ENCODE measurements around the gene NUP58. TPM values are rescaled to one million over a fixed set of nuclear protein-coding genes. Genes with fewer than 3 reads are reported as not detected.
"Not testable (repeated sequence)": the region's sequence is repeated elsewhere in the genome, so short reads cannot be mapped to it uniquely, and the experiment has no call there.

The NUP58 gene
- total RNA-seq, 4 donors from 2014 or later: 33.0 to 142 (median 84.2) TPM

DNA sequence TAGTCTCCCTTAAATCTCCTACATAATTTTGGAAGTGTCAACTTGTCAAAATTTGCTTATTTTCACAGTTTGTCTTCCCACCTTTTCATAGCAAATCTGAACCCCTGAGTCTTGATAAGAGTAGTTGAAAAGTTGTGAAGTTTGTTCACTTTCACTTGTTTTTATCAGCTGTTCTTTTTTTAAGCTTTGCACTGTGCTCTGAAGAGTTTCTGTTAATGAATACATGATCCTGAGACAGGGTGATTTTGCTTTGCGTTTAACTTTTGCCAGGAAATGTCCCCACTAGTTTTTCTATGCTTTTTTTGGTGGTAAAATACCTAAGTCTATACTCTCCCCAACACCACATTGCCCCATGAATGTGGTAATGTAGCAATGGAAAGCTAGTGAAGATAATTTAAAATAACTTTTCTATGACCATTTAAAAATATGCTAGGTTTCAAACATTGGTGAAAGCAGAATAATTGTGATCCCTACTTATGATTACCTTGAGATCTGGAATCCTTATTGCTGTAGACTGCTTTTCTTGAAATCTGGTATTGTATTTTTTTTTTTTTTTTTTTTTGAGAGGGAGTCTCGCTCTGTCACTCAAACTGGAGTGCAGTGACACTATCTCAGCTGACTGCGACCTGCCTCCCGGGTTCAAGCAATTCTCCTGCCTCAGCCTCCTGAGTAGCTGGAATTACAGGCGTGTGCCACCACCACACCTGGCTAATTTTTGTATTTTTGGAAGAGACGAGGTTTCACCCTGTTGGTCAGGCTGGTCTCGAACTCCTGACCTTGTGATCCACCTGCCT is 5.4 kb downstream of the NUP58 start:
- TF ChIP-seq POLR2AphosphoS5 (IDR thresholded peaks at IDR 0.05): no peak
- TF ChIP-seq, protein P1, sequence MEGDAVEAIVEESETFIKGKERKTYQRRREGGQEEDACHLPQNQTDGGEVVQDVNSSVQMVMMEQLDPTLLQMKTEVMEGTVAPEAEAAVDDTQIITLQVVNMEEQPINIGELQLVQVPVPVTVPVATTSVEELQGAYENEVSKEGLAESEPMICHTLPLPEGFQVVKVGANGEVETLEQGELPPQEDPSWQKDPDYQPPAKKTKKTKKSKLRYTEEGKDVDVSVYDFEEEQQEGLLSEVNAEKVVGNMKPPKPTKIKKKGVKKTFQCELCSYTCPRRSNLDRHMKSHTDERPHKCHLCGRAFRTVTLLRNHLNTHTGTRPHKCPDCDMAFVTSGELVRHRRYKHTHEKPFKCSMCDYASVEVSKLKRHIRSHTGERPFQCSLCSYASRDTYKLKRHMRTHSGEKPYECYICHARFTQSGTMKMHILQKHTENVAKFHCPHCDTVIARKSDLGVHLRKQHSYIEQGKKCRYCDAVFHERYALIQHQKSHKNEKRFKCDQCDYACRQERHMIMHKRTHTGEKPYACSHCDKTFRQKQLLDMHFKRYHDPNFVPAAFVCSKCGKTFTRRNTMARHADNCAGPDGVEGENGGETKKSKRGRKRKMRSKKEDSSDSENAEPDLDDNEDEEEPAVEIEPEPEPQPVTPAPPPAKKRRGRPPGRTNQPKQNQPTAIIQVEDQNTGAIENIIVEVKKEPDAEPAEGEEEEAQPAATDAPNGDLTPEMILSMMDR (IDR thresholded peaks at IDR 0.05): no peak
- TF ChIP-seq POLR2A (IDR thresholded peaks at IDR 0.05): no peak
- no peak for TF ChIP-seq EP300 (IDR thresholded peaks at IDR 0.05; ENCODE audit: low read depth)
- DNase-seq: no peak
- intact Hi-C loops (cut with DNase I; ENCODE audit: low total_unique reads): loop anchor here (10.0 kb wide), 1 partner anchor 792 kb away; the partner anchor contains the start of gene PARP4
- WGBS, 2 donors (ENCODE audit: low coverage in 1 of 2): 88 to 92% methylated on average over 2 to 7 of the region's 7 CpGs
- Histone ChIP-seq H3K27me3 (no peaks in the 10 kb centered on the region), H3K9me3 (no peaks in the 10 kb centered on the region), H3K4me3 (no peak overlapping the region), H3K36me3 (peaks cover 0 to 25% (median 6%) of the 10 kb centered on the region in 4 donors), H3K4me1 (peaks cover 0 to 27% (median 10%) of the 10 kb centered on the region in 4 donors), H3K27ac (no peak overlapping the region)
- in situ Hi-C loops (cut with MboI; ENCODE audit: low pct_ligation_motif_present in 1 of 4, low pct_unique_long_range_greater_than_20kb in 1 of 4, low sequenced_read_pairs in 3 of 4): no loop called here

DNA sequence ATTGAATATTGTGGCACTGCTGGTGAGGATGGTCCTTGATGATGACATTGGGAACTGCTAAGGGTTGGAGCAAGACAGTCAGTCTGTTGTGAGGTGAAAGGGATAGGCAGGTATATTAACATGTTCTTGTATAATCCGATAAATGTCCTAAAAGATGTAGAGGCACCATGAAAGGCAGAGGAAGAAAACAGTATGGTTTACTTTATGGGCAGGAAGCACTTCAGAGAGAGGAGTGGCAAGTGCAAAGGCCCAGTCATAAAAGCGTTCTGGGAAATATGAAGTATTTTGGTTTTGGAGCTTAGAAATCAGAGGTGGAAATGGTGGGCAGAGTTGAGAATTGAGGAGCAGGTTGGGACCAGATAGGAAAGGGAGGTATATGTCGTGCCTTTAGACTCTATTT is 9.5 kb downstream of the NUP58 start:
- no peak overlapping the region for H3K4me3 ChIP-seq
- TF ChIP-seq, protein P1 (IDR thresholded peaks at IDR 0.05): no peak
- TF ChIP-seq POLR2AphosphoS5 (IDR thresholded peaks at IDR 0.05) (no peak), POLR2A (IDR thresholded peaks at IDR 0.05) (no peak), EP300 (IDR thresholded peaks at IDR 0.05; ENCODE audit: low read depth) (no peak)
- H3K4me1 ChIP-seq: peaks cover 0 to 6% (median 0%) of the 10 kb centered on the region in 4 donors
- no peaks in the 10 kb centered on the region for H3K27me3 ChIP-seq
- no peaks in the 10 kb centered on the region for H3K9me3 ChIP-seq
- H3K36me3 ChIP-seq: peaks cover 0 to 50% (median 25%) of the 10 kb centered on the region in 4 donors
- H3K27ac ChIP-seq: no peak overlapping the region
- WGBS, 2 donors (ENCODE audit: low coverage in 1 of 2): 83 to 88% methylated on average over 3 of the region's 3 CpGs
- no peak for DNase-seq
- intact Hi-C loops (cut with DNase I; ENCODE audit: low total_unique reads) (no loop called here), in situ Hi-C loops (cut with MboI; ENCODE audit: low pct_ligation_motif_present in 1 of 4, low pct_unique_long_range_greater_than_20kb in 1 of 4, low sequenced_read_pairs in 3 of 4) (no loop called here)

DNA sequence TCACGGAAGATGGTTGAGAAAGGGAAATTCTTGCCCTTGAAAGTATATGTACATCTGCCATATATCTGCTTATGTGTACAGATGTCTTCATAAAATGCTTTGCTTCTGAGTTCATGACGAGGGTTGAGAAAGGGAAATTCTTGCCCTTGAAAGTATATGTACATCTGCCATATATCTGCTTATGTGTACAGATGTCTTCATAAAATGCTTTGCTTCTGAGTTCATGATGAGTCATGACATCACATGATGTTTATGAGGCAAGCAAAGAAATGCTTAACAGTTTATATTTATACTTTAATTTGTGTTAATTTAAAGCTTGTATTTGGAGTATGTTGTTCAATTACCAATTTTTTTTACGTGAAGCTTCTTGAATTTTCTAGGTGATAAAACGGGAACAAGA is 17.5 kb downstream of the NUP58 start:
- intact Hi-C loops (cut with DNase I; ENCODE audit: low total_unique reads); H3K4me3 ChIP-seq: not testable (repeated sequence)
- peaks cover 0 to 50% (median 22%) of the 10 kb centered on the region in 4 donors for H3K36me3 ChIP-seq

DNA sequence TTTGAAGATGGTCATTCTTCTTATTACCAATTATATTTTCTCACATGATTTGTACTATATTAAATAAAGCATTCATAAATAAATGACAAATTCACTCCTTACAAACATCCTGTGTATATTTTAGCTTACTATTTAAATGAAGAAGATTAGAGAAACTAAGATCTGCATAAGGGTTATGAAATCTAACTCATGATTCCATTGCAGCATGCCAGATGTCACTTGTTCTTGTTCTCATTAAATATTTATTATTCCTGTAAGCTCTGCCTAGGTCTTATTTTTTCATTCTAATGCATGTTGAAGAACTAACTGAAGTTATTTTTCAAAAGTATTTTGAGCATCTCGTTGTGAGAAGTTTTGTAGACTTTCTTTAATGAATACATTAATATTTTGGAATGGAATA is 18.3 kb downstream of the NUP58 start:
- no peak for TF ChIP-seq POLR2AphosphoS5 (IDR thresholded peaks at IDR 0.05)
- no peak for TF ChIP-seq POLR2A (IDR thresholded peaks at IDR 0.05)
- TF ChIP-seq EP300 (IDR thresholded peaks at IDR 0.05; ENCODE audit: low read depth): no peak
- DNase-seq: no peak

More for the DNA sequence above, 17.5 kb downstream of the NUP58 start:
- H3K27ac ChIP-seq; H3K4me1 ChIP-seq; DNase-seq; H3K9me3 ChIP-seq; H3K27me3 ChIP-seq; in situ Hi-C loops (cut with MboI; ENCODE audit: low pct_ligation_motif_present in 1 of 4, low pct_unique_long_range_greater_than_20kb in 1 of 4, low sequenced_read_pairs in 3 of 4): not testable (repeated sequence)
- 87 to 90% methylated on average over 4 of the region's 4 CpGs for WGBS, 2 donors (ENCODE audit: low coverage in 1 of 2)

DNA sequence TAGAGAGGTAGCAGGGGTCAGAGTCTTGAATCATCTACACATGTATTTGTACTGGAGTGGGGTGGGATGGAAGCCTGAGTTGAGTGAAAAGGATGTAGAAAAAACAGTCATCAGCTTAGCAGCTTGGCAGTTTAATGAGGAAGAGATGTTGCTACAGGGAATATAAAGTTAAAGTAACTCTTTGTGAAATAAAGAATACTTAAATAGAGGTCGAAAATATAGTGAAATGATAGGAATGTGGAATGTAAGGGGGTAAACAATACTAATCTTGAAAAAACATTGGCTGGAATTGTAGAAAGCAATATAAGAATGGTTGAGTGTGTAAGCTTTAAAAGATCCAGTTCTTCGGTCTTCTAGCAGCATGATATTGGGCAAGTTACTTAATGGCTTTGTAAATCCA is 22.7 kb downstream of the NUP58 start:
- no peaks in the 10 kb centered on the region for H3K4me1 ChIP-seq
- no peak overlapping the region for H3K27ac ChIP-seq
- no peaks in the 10 kb centered on the region for H3K9me3 ChIP-seq
- in situ Hi-C loops (cut with MboI; ENCODE audit: low pct_ligation_motif_present in 1 of 4, low pct_unique_long_range_greater_than_20kb in 1 of 4, low sequenced_read_pairs in 3 of 4): no loop called here
- H3K27me3 ChIP-seq: no peaks in the 10 kb centered on the region
- peaks cover 0 to 66% (median 29%) of the 10 kb centered on the region in 4 donors for H3K36me3 ChIP-seq
- TF ChIP-seq EP300 (IDR thresholded peaks at IDR 0.05; ENCODE audit: low read depth) (no peak), POLR2A (IDR thresholded peaks at IDR 0.05) (no peak), POLR2AphosphoS5 (IDR thresholded peaks at IDR 0.05) (no peak)
- TF ChIP-seq, protein P1 (IDR thresholded peaks at IDR 0.05): no peak
- WGBS, 2 donors (ENCODE audit: low coverage in 1 of 2): 85% methylated on average over 1 to 2 of the region's 2 CpGs
- H3K4me3 ChIP-seq: no peak overlapping the region
- no peak for DNase-seq
- intact Hi-C loops (cut with DNase I; ENCODE audit: low total_unique reads): no loop called here

More for the DNA sequence above, 18.3 kb downstream of the NUP58 start:
- intact Hi-C loops (cut with DNase I; ENCODE audit: low total_unique reads) (no loop called here), in situ Hi-C loops (cut with MboI; ENCODE audit: low pct_ligation_motif_present in 1 of 4, low pct_unique_long_range_greater_than_20kb in 1 of 4, low sequenced_read_pairs in 3 of 4) (no loop called here)
- peaks cover 0 to 48% (median 22%) of the 10 kb centered on the region in 4 donors for H3K36me3 ChIP-seq
- 86 to 100% methylated on average over 1 of the region's 1 CpG for WGBS, 2 donors (ENCODE audit: low coverage in 1 of 2)
- no peak overlapping the region for H3K4me3 ChIP-seq
- no peaks in the 10 kb centered on the region for H3K4me1 ChIP-seq
- H3K27ac ChIP-seq: no peak overlapping the region
- no peaks in the 10 kb centered on the region for H3K9me3 ChIP-seq
- H3K27me3 ChIP-seq: no peaks in the 10 kb centered on the region
